Stimulated activated CD8-positive, alpha-beta memory T cell treated with anti-CD3 and anti-CD28 coated beads, Interleukin-12 subunit alpha, Interleukin-12 subunit beta, amount 100 ng/mL, for 24 hours (primary cell): Measurements from ENCODE around the gene CBARP.

Experiments used
- DNase-seq: peaks from one replicate; pipeline ENCODE4 v3.0.0-alpha.2; 2020; ENCODE audit errors: extremely low read depth

The CBARP gene

GRCh38 chr19:1227304-1228054 is 10.3 kb downstream of the CBARP start:
- no peak for DNase-seq

GRCh38 chr19:1226522-1227303 is 11.1 kb downstream of the CBARP start:
- DNase-seq: no peak

GRCh38 chr19:1226227-1226518 is 11.6 kb downstream of the CBARP start:
- DNase-seq: no peak

GRCh38 chr19:1225440-1226226 is 12.2 kb downstream of the CBARP start:
- no peak for DNase-seq

GRCh38 chr19:1224847-1225246 is 13.0 kb downstream of the CBARP start:
- no peak for DNase-seq

GRCh38 chr19:1224047-1224825 is 13.6 kb downstream of the CBARP start:
- no peak for DNase-seq

GRCh38 chr19:1223018-1223855 is 14.6 kb downstream of the CBARP start:
- no peak for DNase-seq

GRCh38 chr19:1222394-1222793 is 15.4 kb downstream of the CBARP start:
- no peak for DNase-seq

- DNase-seq: no peak
These were observed 15.9 kb downstream of the CBARP start for GRCh38 chr19:1221904-1222255.

GRCh38 chr19:1220976-1221903 is 16.6 kb downstream of the CBARP start:
- no peak for DNase-seq

GRCh38 chr19:1220477-1220930 is 17.3 kb downstream of the CBARP start:
- DNase-seq: no peak

GRCh38 chr19:1219786-1220476 is 17.9 kb downstream of the CBARP start:
- DNase-seq: no peak

- DNase-seq: no peak
These were observed 18.8 kb downstream of the CBARP start for GRCh38 chr19:1218751-1219567.

- DNase-seq: no peak
These were observed 20.4 kb downstream of the CBARP start for GRCh38 chr19:1217366-1217765.

GRCh38 chr19:1216756-1217155 is 21.0 kb downstream of the CBARP start:
- no peak for DNase-seq

- no peak for DNase-seq
These were observed 22.7 kb downstream of the CBARP start for GRCh38 chr19:1214862-1215731.

GRCh38 chr19:1214299-1214861 is 23.4 kb downstream of the CBARP start:
- DNase-seq: no peak
